GM12801 (cell line): ENCODE data around the gene TAS1R3.

ENCODE experiments used
- CTCF ChIP-seq: IDR thresholded peaks from one replicate; pipeline ENCODE4 v1.5.1; 2011; ENCODE audit warnings: control low read depth; ENCODE audit not compliant: insufficient read length; ENCODE audit errors: extremely low read depth

Gene TAS1R3

GRCh38 chr1:1342584-1343115 lies 11.6 kb downstream of the TAS1R3 start:
- no peak for TF ChIP-seq CTCF

- TF ChIP-seq CTCF: no peak
Observed at GRCh38 chr1:1343811-1344421, 12.8 kb downstream of the TAS1R3 start.

- TF ChIP-seq CTCF: no peak
Observed at GRCh38 chr1:1344655-1345361, 13.7 kb downstream of the TAS1R3 start.

GRCh38 chr1:1345384-1345783 lies 14.3 kb downstream of the TAS1R3 start:
- no peak for TF ChIP-seq CTCF

GRCh38 chr1:1345860-1346500 lies 14.9 kb downstream of the TAS1R3 start:
- no peak for TF ChIP-seq CTCF

- TF ChIP-seq CTCF: no peak
Observed at GRCh38 chr1:1346501-1346890, 15.4 kb downstream of the TAS1R3 start.

- TF ChIP-seq CTCF: no peak
Observed at GRCh38 chr1:1347026-1347595, 16.0 kb downstream of the TAS1R3 start.
